ENCODE data around the gene ZBTB24.

Gene ZBTB24

GRCh38 chr6:109456111-109456583, 26.9 kb downstream of the ZBTB24 start:
- H3K4me3 ChIP-seq (ENCODE audit: low read depth, low read length), result peak overlapping the region; percentile 40
- DNase-seq (ENCODE audit: low read depth), result no peak
- TF ChIP-seq POLR2A (IDR thresholded peaks at IDR 0.05; ENCODE audit: extremely low read depth, insufficient read length) (no peak), CTCF (IDR thresholded peaks at IDR 0.05; ENCODE audit: low read depth, low read length) (no peak), MYC (IDR thresholded peaks at IDR 0.05; ENCODE audit: low read depth, low read length) (no peak), MAX (IDR thresholded peaks at IDR 0.05; ENCODE audit: low read depth, low read length) (no peak)

- DNase-seq (ENCODE audit: low read depth), result peak; percentile 82
Measured at GRCh38 chr6:109455437-109456110, 27.4 kb downstream of the ZBTB24 start, which contains the start of gene MICAL1. Gene MICAL1, minus strand, starts transcription at chr6:109455772. Its CDS starts 1,576 bp downstream, at chr6:109454196.

GRCh38 chr6:109454496-109455436, 28.3 kb downstream of the ZBTB24 start:
- H3K4me3 ChIP-seq (ENCODE audit: low read depth, low read length), result peak overlapping the region; percentile 73
- TF ChIP-seq POLR2A (IDR thresholded peaks at IDR 0.05; ENCODE audit: extremely low read depth, insufficient read length) (peak; percentile 46), MAX (IDR thresholded peaks at IDR 0.05; ENCODE audit: low read depth, low read length) (peak; percentile 65; the same call in 1 of the 2 replicates), CTCF (IDR thresholded peaks at IDR 0.05; ENCODE audit: low read depth, low read length) (no peak), MYC (IDR thresholded peaks at IDR 0.05; ENCODE audit: low read depth, low read length) (no peak)
- DNase-seq (ENCODE audit: low read depth), result peak; percentile 93

More at GRCh38 chr6:109455437-109456110, 27.4 kb downstream of the ZBTB24 start, which contains the start of gene MICAL1:
- TF ChIP-seq POLR2A (IDR thresholded peaks at IDR 0.05; ENCODE audit: extremely low read depth, insufficient read length) (no peak), MAX (IDR thresholded peaks at IDR 0.05; ENCODE audit: low read depth, low read length) (no peak), CTCF (IDR thresholded peaks at IDR 0.05; ENCODE audit: low read depth, low read length) (peak; percentile 30), MYC (IDR thresholded peaks at IDR 0.05; ENCODE audit: low read depth, low read length) (no peak)
- peak within 1 kb of the TSS; percentile 73 for H3K4me3 ChIP-seq (ENCODE audit: low read depth, low read length)

GRCh38 chr6:109453594-109454495, 29.2 kb downstream of the ZBTB24 start:
- TF ChIP-seq POLR2A (IDR thresholded peaks at IDR 0.05; ENCODE audit: extremely low read depth, insufficient read length) (no peak), CTCF (IDR thresholded peaks at IDR 0.05; ENCODE audit: low read depth, low read length) (no peak), MAX (IDR thresholded peaks at IDR 0.05; ENCODE audit: low read depth, low read length) (no peak), MYC (IDR thresholded peaks at IDR 0.05; ENCODE audit: low read depth, low read length) (no peak)
- H3K4me3 ChIP-seq (ENCODE audit: low read depth, low read length), result peak overlapping the region; percentile 73
- DNase-seq (ENCODE audit: low read depth), result peak; percentile 67

GRCh38 chr6:109453156-109453555, 29.9 kb downstream of the ZBTB24 start:
- no peak overlapping the region for H3K4me3 ChIP-seq (ENCODE audit: low read depth, low read length)
- no peak for TF ChIP-seq POLR2A (IDR thresholded peaks at IDR 0.05; ENCODE audit: extremely low read depth, insufficient read length)
- no peak for TF ChIP-seq MYC (IDR thresholded peaks at IDR 0.05; ENCODE audit: low read depth, low read length)
- TF ChIP-seq CTCF (IDR thresholded peaks at IDR 0.05; ENCODE audit: low read depth, low read length), result no peak
- no peak for TF ChIP-seq MAX (IDR thresholded peaks at IDR 0.05; ENCODE audit: low read depth, low read length)
- no peak for DNase-seq (ENCODE audit: low read depth)
